Stimulated activated CD8-positive, alpha-beta memory T cell treated with anti-CD3 and anti-CD28 coated beads, Interleukin-2, amount 100 ng/mL, for 48 hours (primary cell): ENCODE measurements around the gene ANKRD12.
"Not testable (repeated sequence)": the region's sequence is repeated elsewhere in the genome, so short reads cannot be mapped to it uniquely, and the experiment has no call there.

Source experiments
- DNase-seq, 2 donors: peaks; one replicate each; pipeline ENCODE4 v3.0.0-alpha.2; 2020; ENCODE audit warnings: low read depth in 2 of 2

Gene ANKRD12

GRCh38 chr18:9232977-9233376 is 96.4 kb downstream of the ANKRD12 start:
- no peak for DNase-seq

- no peak for DNase-seq
Measured at GRCh38 chr18:9233771-9234440, 97.3 kb downstream of the ANKRD12 start.

- DNase-seq = no peak
Measured at GRCh38 chr18:9234528-9234927, 97.9 kb downstream of the ANKRD12 start.

GRCh38 chr18:9237981-9238380 is 101.4 kb downstream of the ANKRD12 start:
- no peak for DNase-seq

- DNase-seq = no peak
Measured at GRCh38 chr18:9239720-9240119, 103.1 kb downstream of the ANKRD12 start.

- DNase-seq = no peak
Measured at GRCh38 chr18:9240270-9240669, 103.7 kb downstream of the ANKRD12 start.

GRCh38 chr18:9243029-9243428 is 106.4 kb downstream of the ANKRD12 start:
- no peak for DNase-seq

- DNase-seq = no peak
Measured at GRCh38 chr18:9244376-9244775, 107.8 kb downstream of the ANKRD12 start.

GRCh38 chr18:9248661-9249060 is 112.1 kb downstream of the ANKRD12 start:
- no peak for DNase-seq

GRCh38 chr18:9249254-9249653 is 112.7 kb downstream of the ANKRD12 start:
- DNase-seq = no peak

GRCh38 chr18:9259173-9259572 is 122.6 kb downstream of the ANKRD12 start:
- DNase-seq = no peak

GRCh38 chr18:9260388-9261380 is 124.1 kb downstream of the ANKRD12 start:
- no peak for DNase-seq

- no peak for DNase-seq
Measured at GRCh38 chr18:9263264-9263663, 126.7 kb downstream of the ANKRD12 start.

GRCh38 chr18:9264797-9265196 is 128.2 kb downstream of the ANKRD12 start:
- not testable (repeated sequence) for DNase-seq

GRCh38 chr18:9273221-9273620 is 136.6 kb downstream of the ANKRD12 start:
- no peak for DNase-seq

GRCh38 chr18:9275890-9276289 is 139.3 kb downstream of the ANKRD12 start:
- no peak for DNase-seq

GRCh38 chr18:9278028-9278427 is 141.4 kb downstream of the ANKRD12 start:
- DNase-seq = no peak

- no peak for DNase-seq
Measured at GRCh38 chr18:9280849-9281248, 144.3 kb downstream of the ANKRD12 start.

GRCh38 chr18:9281780-9282179 is 145.2 kb downstream of the ANKRD12 start:
- no peak for DNase-seq

- no peak for DNase-seq
Measured at GRCh38 chr18:9283791-9284190, 147.2 kb downstream of the ANKRD12 start.

- no peak for DNase-seq
Measured at GRCh38 chr18:9285604-9286003, 149.0 kb downstream of the ANKRD12 start.

GRCh38 chr18:9287036-9287435 is 150.5 kb downstream of the ANKRD12 start:
- no peak for DNase-seq

GRCh38 chr18:9289698-9290097 is 153.1 kb downstream of the ANKRD12 start:
- DNase-seq = no peak
